OCI-LY1 (cell line): Measurements from ENCODE around the gene MAP7D1.

Experiments
- H2AFZ ChIP-seq: fragments of 200-600 bp; sonication (generic), shearing (Covaris generic); 2 replicates; pipeline ENCODE4 v1.6.0; 2014; ENCODE audit warnings: antibody characterized with exemption, mild to moderate bottlenecking, low read length
- H3F3A ChIP-seq: fragments of 200-600 bp; sonication (generic), shearing (Covaris generic); 2 replicates; pipeline ENCODE4 v1.6.0; 2014; ENCODE audit warnings: mild to moderate bottlenecking, antibody characterized with exemption, low read length, moderate library complexity; ENCODE audit not compliant: insufficient read depth
- H3K27ac ChIP-seq: fragments of 200-600 bp; sonication (generic); 2 replicates; pipeline ENCODE4 v1.5.1; 2014; ENCODE audit warnings: low read length, mixed run types, mild to moderate bottlenecking, low read depth; ENCODE audit not compliant: poor library complexity, severe bottlenecking
- H3K27me3 ChIP-seq: fragments of 200-600 bp; sonication (generic); 2 replicates; pipeline ENCODE4 v1.6.0; 2014; ENCODE audit warnings: antibody characterized with exemption, mild to moderate bottlenecking, low read length, moderate library complexity; ENCODE audit not compliant: insufficient read depth
- H3K36me3 ChIP-seq: fragments of 200-600 bp; sonication (generic); 2 replicates; pipeline ENCODE4 v1.6.1; 2014; ENCODE audit warnings: mild to moderate bottlenecking, antibody characterized with exemption, low read length, moderate library complexity, mixed read lengths; ENCODE audit not compliant: insufficient read depth
- H3K4me1 ChIP-seq: fragments of 200-600 bp; sonication (generic); 2 replicates; pipeline ENCODE4 v1.5.1; 2014; ENCODE audit warnings: mild to moderate bottlenecking, low read length, moderate library complexity; ENCODE audit not compliant: insufficient read depth, severe bottlenecking
- H3K4me2 ChIP-seq: fragments of 200-600 bp; sonication (generic), shearing (Covaris generic); 2 replicates; pipeline ENCODE4 v1.6.1; 2014; ENCODE audit warnings: low read length
- H3K4me3 ChIP-seq: fragments of 200-600 bp; sonication (generic); 2 replicates; pipeline ENCODE4 v1.5.1; 2014; ENCODE audit warnings: low read length, low read depth, mild to moderate bottlenecking, mixed read lengths; ENCODE audit not compliant: poor library complexity, severe bottlenecking
- H3K79me2 ChIP-seq: fragments of 200-600 bp; shearing (Covaris generic); 2 replicates; pipeline ENCODE4 v1.6.1; 2016; ENCODE audit warnings: mixed run types, low read length, mixed read lengths; ENCODE audit not compliant: insufficient read depth
- H3K9ac ChIP-seq: fragments of 200-600 bp; sonication (generic), shearing (Covaris generic); 2 replicates; pipeline ENCODE4 v1.6.1; 2014; ENCODE audit warnings: mild to moderate bottlenecking, low read length, mixed read lengths
- H3K9me2 ChIP-seq: fragments of 200-600 bp; sonication (generic), shearing (Covaris generic); 2 replicates; pipeline ENCODE4 v1.6.1; 2014; ENCODE audit warnings: low read depth, mild to moderate bottlenecking, low read length, mixed read lengths
- H3K9me3 ChIP-seq: fragments of 200-600 bp; shearing (Covaris generic); 2 replicates; pipeline ENCODE4 v1.6.1; 2014; ENCODE audit warnings: low read length, mixed read lengths
- H4K20me1 ChIP-seq: fragments of 200-600 bp; sonication (generic), shearing (Covaris generic); 2 replicates; pipeline ENCODE4 v1.6.0; 2016; ENCODE audit warnings: mild to moderate bottlenecking, low read length; ENCODE audit not compliant: insufficient read depth
- EZH2 ChIP-seq: fragments of 200-600 bp; sonication (generic), shearing (Covaris generic); IDR thresholded peaks from 2 replicates; pipeline ENCODE4 v1.8.0; 2017; ENCODE audit warnings: borderline replicate concordance, mixed run types, mild to moderate bottlenecking, antibody characterized with exemption, low read length, moderate library complexity, mixed read lengths
- TF ChIP-seq, protein P1 (sequence below): fragments of 200-600 bp; sonication (generic), shearing (Covaris generic); IDR thresholded peaks from 2 replicates; pipeline ENCODE4 v1.5.1; 2017; ENCODE audit warnings: mild to moderate bottlenecking, antibody characterized with exemption, low read length, moderate library complexity, mixed read lengths

MAP7D1 gene

DNA sequence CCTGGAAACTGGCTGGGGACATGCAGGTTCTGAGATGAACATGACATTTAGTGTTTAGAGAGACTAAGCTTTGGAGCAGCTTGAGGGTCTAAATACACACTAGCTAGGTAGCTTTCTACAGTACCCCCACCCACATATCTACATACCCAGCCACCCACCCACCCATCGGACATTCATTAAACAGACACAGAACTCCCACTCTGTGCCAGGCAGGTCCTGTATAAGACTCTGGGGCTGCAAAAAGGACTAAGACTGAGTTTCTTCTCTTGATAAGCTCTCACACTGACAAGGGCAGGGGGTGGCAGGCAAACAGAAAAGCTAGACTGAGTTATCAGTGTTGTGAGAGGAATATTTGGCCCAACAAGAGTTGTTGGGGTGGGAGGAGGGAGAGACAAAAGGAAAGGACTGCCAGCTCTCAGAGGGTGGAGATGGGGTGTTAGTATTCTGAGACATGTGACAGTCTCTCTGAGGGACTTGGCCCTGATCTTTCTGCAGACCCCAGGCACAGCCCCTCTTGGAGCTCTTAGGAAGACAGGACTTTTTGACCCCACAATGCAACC is 6.8 kb downstream of the MAP7D1 start:
- H3K4me2 ChIP-seq = no peak overlapping the region
- H3K4me1 ChIP-seq = peaks cover 93% of the 10 kb centered on the region

DNA sequence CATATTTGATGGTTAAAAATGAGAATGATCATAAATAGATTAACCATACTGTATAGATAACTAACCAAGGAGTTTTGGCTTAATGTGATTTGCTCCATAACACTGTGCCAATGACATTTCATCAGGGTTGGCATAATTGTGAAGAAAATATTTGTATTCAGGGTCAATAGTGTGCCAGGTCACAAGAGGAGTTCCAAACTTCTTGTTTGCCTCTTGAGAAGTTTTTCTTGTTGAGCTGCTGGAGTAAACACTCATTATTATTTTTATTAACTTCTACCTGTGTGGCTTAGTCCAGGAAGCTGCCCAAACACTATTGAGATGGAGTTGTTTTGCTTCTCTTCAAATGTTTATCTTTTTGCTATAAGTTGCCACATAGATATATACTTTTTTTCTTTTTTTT is 7.5 kb downstream of the MAP7D1 start:
- Histone ChIP-seq H3K4me3 (no peak overlapping the region), H4K20me1 (no peaks in the 10 kb centered on the region), H3F3A (no peaks in the 10 kb centered on the region), H3K79me2 (peaks cover 34% of the 10 kb centered on the region), H3K9ac (no peak overlapping the region), H3K4me2 (no peak overlapping the region), H3K9me2 (no peaks in the 10 kb centered on the region), H3K27me3 (no peaks in the 10 kb centered on the region), H3K27ac (peak overlapping the region; percentile 85), H3K4me1 (peaks cover 88% of the 10 kb centered on the region), H3K9me3 (no peaks in the 10 kb centered on the region), H2AFZ (no peak overlapping the region), H3K36me3 (peaks cover 8% of the 10 kb centered on the region; the same call in 1 of the 2 replicates)
- TF ChIP-seq, protein P1, sequence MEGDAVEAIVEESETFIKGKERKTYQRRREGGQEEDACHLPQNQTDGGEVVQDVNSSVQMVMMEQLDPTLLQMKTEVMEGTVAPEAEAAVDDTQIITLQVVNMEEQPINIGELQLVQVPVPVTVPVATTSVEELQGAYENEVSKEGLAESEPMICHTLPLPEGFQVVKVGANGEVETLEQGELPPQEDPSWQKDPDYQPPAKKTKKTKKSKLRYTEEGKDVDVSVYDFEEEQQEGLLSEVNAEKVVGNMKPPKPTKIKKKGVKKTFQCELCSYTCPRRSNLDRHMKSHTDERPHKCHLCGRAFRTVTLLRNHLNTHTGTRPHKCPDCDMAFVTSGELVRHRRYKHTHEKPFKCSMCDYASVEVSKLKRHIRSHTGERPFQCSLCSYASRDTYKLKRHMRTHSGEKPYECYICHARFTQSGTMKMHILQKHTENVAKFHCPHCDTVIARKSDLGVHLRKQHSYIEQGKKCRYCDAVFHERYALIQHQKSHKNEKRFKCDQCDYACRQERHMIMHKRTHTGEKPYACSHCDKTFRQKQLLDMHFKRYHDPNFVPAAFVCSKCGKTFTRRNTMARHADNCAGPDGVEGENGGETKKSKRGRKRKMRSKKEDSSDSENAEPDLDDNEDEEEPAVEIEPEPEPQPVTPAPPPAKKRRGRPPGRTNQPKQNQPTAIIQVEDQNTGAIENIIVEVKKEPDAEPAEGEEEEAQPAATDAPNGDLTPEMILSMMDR = no peak
- no peak for TF ChIP-seq EZH2

More for the DNA sequence above, 6.8 kb downstream of the MAP7D1 start:
- Histone ChIP-seq H3K9ac (no peak overlapping the region; the same call in 1 of the 2 replicates), H4K20me1 (no peaks in the 10 kb centered on the region), H3K79me2 (peaks cover 41% of the 10 kb centered on the region), H3K27me3 (no peaks in the 10 kb centered on the region), H3K9me2 (no peaks in the 10 kb centered on the region), H3K27ac (peak overlapping the region; percentile 85), H3F3A (no peaks in the 10 kb centered on the region), H3K4me3 (no peak overlapping the region), H3K36me3 (peaks cover 7% of the 10 kb centered on the region; the same call in 1 of the 2 replicates), H3K9me3 (no peaks in the 10 kb centered on the region), H2AFZ (no peak overlapping the region)
- no peak for TF ChIP-seq EZH2
- TF ChIP-seq, protein P1 = no peak

DNA sequence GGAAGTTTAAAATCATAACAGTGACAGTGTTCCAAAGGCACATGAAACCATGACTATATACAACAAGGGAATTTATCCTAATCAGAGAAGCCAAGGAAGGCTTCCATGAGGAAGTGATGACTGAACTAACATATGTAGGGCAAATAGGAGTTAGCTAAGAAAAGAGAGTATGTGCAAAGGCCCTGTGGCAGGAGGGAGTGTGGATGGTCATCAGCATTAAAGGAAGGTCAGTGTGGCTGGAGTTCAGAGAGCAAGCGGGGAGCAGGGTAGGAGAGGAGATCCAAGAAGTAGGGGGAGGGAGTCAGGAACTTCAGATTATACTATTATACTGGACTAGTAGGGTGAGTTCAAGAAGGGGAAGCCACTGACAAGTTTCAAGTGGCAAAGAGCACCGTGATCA is 8.4 kb downstream of the MAP7D1 start:
- H3K9ac ChIP-seq = no peak overlapping the region
- no peaks in the 10 kb centered on the region for H3F3A ChIP-seq
- H3K36me3 ChIP-seq = peaks cover 8% of the 10 kb centered on the region; the same call in 1 of the 2 replicates
- no peak overlapping the region for H3K4me3 ChIP-seq
- H2AFZ ChIP-seq = no peak overlapping the region
- peak overlapping the region; percentile 16 for H3K27ac ChIP-seq
- no peaks in the 10 kb centered on the region for H3K9me3 ChIP-seq
- peaks cover 28% of the 10 kb centered on the region for H3K79me2 ChIP-seq
- no peak overlapping the region for H3K4me2 ChIP-seq
- peaks cover 80% of the 10 kb centered on the region for H3K4me1 ChIP-seq
- H4K20me1 ChIP-seq = no peaks in the 10 kb centered on the region
- no peaks in the 10 kb centered on the region for H3K9me2 ChIP-seq
- TF ChIP-seq EZH2 = no peak
- TF ChIP-seq, protein P1 = no peak
- no peaks in the 10 kb centered on the region for H3K27me3 ChIP-seq
